GM19372 (cell line): ENCODE data around the gene SLC31A2.
A peak's percentile ranks its signal among the peaks of the same experiment; 100 is the strongest.
"Not testable (repeated sequence)": the region's sequence is repeated elsewhere in the genome, so short reads cannot be mapped to it uniquely, and the experiment has no call there.

Source experiments
- ATAC-seq: cut with Tn5 transposase; IDR thresholded peaks from one replicate; pipeline ENCODE4 v1.9.1; 2021; ENCODE audit warnings: mild to moderate bottlenecking, low read depth, moderate library complexity; ENCODE audit not compliant: unreplicated experiment

The SLC31A2 gene

GRCh38 chr9:113150670-113151611, at the start of gene SLC31A2:
TSS of gene SLC31A2 (plus strand) at chr9:113151007. CDS start at chr9:113151075, 68 bp downstream.
- peak; percentile 97 for ATAC-seq

- ATAC-seq, result not testable (repeated sequence)
These were observed 45.5 kb upstream of the SLC31A2 start for GRCh38 chr9:113105345-113105744.

GRCh38 chr9:113111065-113111951, 39.5 kb upstream of the SLC31A2 start:
- peak; percentile 69 for ATAC-seq

- peak; percentile 51 for ATAC-seq
These were observed 37.9 kb upstream of the SLC31A2 start for GRCh38 chr9:113112706-113113510.

- not testable (repeated sequence) for ATAC-seq
These were observed 32.0 kb upstream of the SLC31A2 start for GRCh38 chr9:113118829-113119228.

- no peak for ATAC-seq
These were observed 25.3 kb upstream of the SLC31A2 start for GRCh38 chr9:113125386-113126035.

- ATAC-seq, result no peak
These were observed 21.3 kb upstream of the SLC31A2 start for GRCh38 chr9:113129466-113129865.

- no peak for ATAC-seq
These were observed 20.9 kb upstream of the SLC31A2 start for GRCh38 chr9:113129884-113130283.

GRCh38 chr9:113131689-113132151, 19.1 kb upstream of the SLC31A2 start:
- no peak for ATAC-seq

- ATAC-seq, result no peak
These were observed 13.3 kb upstream of the SLC31A2 start for GRCh38 chr9:113137196-113138168.

GRCh38 chr9:113138760-113139159, 12.0 kb upstream of the SLC31A2 start:
- no peak for ATAC-seq

GRCh38 chr9:113139225-113139829, 11.5 kb upstream of the SLC31A2 start:
- ATAC-seq, result no peak

- no peak for ATAC-seq
These were observed 10.9 kb upstream of the SLC31A2 start for GRCh38 chr9:113139953-113140352.

- ATAC-seq, result not testable (repeated sequence)
These were observed 9.9 kb upstream of the SLC31A2 start for GRCh38 chr9:113140896-113141295.

- no peak for ATAC-seq
These were observed 7.2 kb upstream of the SLC31A2 start for GRCh38 chr9:113143432-113144227.

GRCh38 chr9:113148372-113148705, 2.5 kb upstream of the SLC31A2 start:
- no peak for ATAC-seq

GRCh38 chr9:113148781-113149510, 1.9 kb upstream of the SLC31A2 start:
- ATAC-seq, result no peak
